Fibroblast of the aortic adventitia (primary cell): ENCODE data around the gene TMEM203. TPM values are rescaled to one million over a fixed set of nuclear protein-coding genes. Genes with fewer than 3 reads are reported as not detected.

ENCODE experiments used
- DNase-seq: peaks from one replicate; pipeline ENCODE4 v3.0.0-alpha.2; 2010; ENCODE audit warnings: low read depth
- H3K4me3 ChIP-seq: 2 replicates; pipeline ENCODE4 v1.5.1; 2011; ENCODE audit warnings: low read depth, mild to moderate bottlenecking, control low read depth, low read length, moderate library complexity
- CTCF ChIP-seq: IDR thresholded peaks from 2 replicates; pipeline ENCODE4 v1.5.1; 2011; ENCODE audit warnings: mild to moderate bottlenecking, low read length, control low read depth, inconsistent platforms; ENCODE audit not compliant: insufficient read depth
- total RNA-seq: library from RNA; depleted of rRNA; stranded (reverse); fragments of >200 nt; gene quantifications from 2 replicates; pipeline ENCODE4 v1.2.3, GENCODE V29; 2012; ENCODE audit warnings: low replicate concordance

Gene TMEM203
- total RNA-seq, 1 donor = 32.3 TPM

- no peak overlapping the region for H3K4me3 ChIP-seq
- DNase-seq = no peak
- no peak for TF ChIP-seq CTCF
These were observed 30.0 kb downstream of the TMEM203 start for GRCh38 chr9:137175345-137175961.

- H3K4me3 ChIP-seq = no peak overlapping the region
- DNase-seq = no peak
These were observed 30.6 kb downstream of the TMEM203 start for GRCh38 chr9:137174722-137175293.

GRCh38 chr9:137173796-137174664 lies 31.4 kb downstream of the TMEM203 start:
- H3K4me3 ChIP-seq = no peak overlapping the region
- no peak for TF ChIP-seq CTCF
- no peak for DNase-seq

More at GRCh38 chr9:137174722-137175293, 30.6 kb downstream of the TMEM203 start:
- no peak for TF ChIP-seq CTCF

GRCh38 chr9:137172901-137173795 lies 32.3 kb downstream of the TMEM203 start:
- no peak for DNase-seq
- TF ChIP-seq CTCF = no peak
- H3K4me3 ChIP-seq = no peak overlapping the region

DNA sequence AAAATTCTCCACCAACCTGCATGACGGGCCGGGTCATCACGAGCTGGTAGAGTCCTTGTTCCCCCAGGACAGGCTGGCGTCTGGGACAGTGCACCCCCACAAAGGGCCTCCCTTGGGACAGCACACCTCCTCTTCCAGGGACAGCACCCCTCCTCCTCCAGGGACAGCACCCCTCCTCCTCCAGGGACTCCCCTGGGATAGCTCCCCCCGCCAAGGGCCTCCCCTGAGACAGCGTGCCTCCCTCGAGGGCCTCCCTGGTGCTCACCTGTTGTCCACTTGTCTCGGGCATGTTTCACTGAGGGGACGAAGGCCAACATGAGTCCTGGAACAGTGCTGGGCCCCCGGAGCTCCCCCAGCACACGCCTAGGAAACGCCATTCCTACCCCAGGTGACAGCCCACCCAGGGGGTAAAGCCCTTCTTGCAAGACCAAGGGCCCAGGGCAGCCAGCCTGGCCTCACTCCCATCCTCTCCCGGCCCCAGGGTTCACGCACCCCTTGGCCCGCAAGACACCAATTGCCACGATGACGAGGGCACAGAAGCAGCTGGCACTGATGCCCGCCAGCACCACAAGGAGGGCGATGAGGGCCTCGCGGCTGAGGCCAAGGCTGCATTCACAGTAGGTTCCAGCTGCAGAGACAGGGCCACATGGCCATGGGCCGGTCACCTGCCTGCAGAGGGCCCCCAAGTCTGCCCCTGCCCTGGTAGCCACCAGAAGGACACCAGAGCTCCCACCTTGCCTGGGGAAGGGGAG lies 34.1 kb downstream of the TMEM203 start:
- no peak for DNase-seq
- TF ChIP-seq CTCF = no peak
- no peak overlapping the region for H3K4me3 ChIP-seq
